HCT116 (cell line): ENCODE results near the gene SPEF2. TPM values are rescaled to one million over a fixed set of nuclear protein-coding genes. Genes with fewer than 3 reads are reported as not detected.

Experiments used
- ATAC-seq: fragments of 200-7000 bp; cut with Tn5 transposase; 2 replicates; pipeline ENCODE4 v1.9.1; 2020; ENCODE audit warnings: mild to moderate bottlenecking, moderate library complexity
- BruUV-seq: library from RNA; stranded (reverse); fragments of 400-500 nt; replicated peaks from 2 replicates; lab custom pipeline; 2021; lab: Mats Ljungman, UMichigan
- CTCF ChIA-PET: fragments of 300-600 bp; sonication (Branson Sonifier 250); formaldehyde crosslinking; loops from one replicate; lab custom pipeline; 2021; ENCODE audit warnings: antibody characterized with exemption; lab: Charles Lee
- POLR2A ChIA-PET: fragments of 300-600, 350-600 bp; sonication (Branson Sonifier 250); formaldehyde crosslinking; loops from one replicate; lab custom pipeline; 2021; ENCODE audit warnings: antibody characterized with exemption; lab: Charles Lee
- RAD21 ChIA-PET, 2 experiments: fragments of 300-600 bp; sonication (Branson Sonifier 250); formaldehyde crosslinking; loops; one replicate each; lab custom pipeline; 2023; ENCODE audit warnings: low total read pairs in 2 of 2; ENCODE audit not compliant: uncharacterized antibody in 2 of 2, unreplicated experiment in 2 of 2, low non-redundant PET in 1 of 2; lab: Charles Lee
- DNase-seq: peaks from one replicate; pipeline ENCODE4 v3.0.0-alpha.2; 2010; ENCODE audit warnings: low read depth, low spot score
- H2AFZ ChIP-seq: fragments of 200-600 bp; shearing (Covaris generic), sonication (generic); 2 replicates; pipeline ENCODE4 v1.6.1; 2017; ENCODE audit warnings: low read depth, mixed run types, mixed read lengths, antibody characterized with exemption, low read length; ENCODE audit not compliant: poor library complexity, severe bottlenecking
- H3K27ac ChIP-seq: 2 replicates; pipeline ENCODE4 v1.5.1; 2012; ENCODE audit warnings: low read depth, low read length
- H3K27me3 ChIP-seq: fragments of 200-600 bp; sonication (generic); 2 replicates; pipeline ENCODE4 v1.6.1; 2016; ENCODE audit warnings: mixed run types, low read length, mixed read lengths; ENCODE audit not compliant: insufficient read depth
- H3K36me3 ChIP-seq, 2 experiments: fragments of 200-500 bp in 1 of 2; fragments of 200-600 bp in 1 of 2; sonication (Bioruptor generic) in 1 of 2; sonication (generic) in 1 of 2; 2 replicates each; pipeline versions ENCODE4 v1.5.1 to v1.6.1; 2014 to 2016; ENCODE audit warnings: low read length in 2 of 2, inconsistent platforms in 1 of 2, mixed read lengths in 1 of 2, mixed run types in 1 of 2; ENCODE audit not compliant: insufficient read depth in 2 of 2, control insufficient read depth in 1 of 2
- H3K4me1 ChIP-seq, 2 experiments: fragments of 200-600 bp in 1 of 2; sonication (generic) in 1 of 2; 2 replicates each; pipeline versions ENCODE4 v1.5.1 to v1.6.1; 2012 to 2017; ENCODE audit warnings: low read length in 2 of 2, inconsistent platforms in 1 of 2, mild to moderate bottlenecking in 1 of 2, mixed read lengths in 1 of 2, mixed run types in 1 of 2, moderate library complexity in 1 of 2; ENCODE audit not compliant: insufficient read depth in 2 of 2, control insufficient read depth in 1 of 2
- H3K4me2 ChIP-seq: fragments of 200-600 bp; sonication (generic); 2 replicates; pipeline ENCODE4 v1.6.1; 2017; ENCODE audit warnings: mixed run types, low read length, mixed read lengths
- H3K4me3 ChIP-seq, 2 experiments: fragments of 200-600 bp in 1 of 2; sonication (generic) in 1 of 2; replicated peaks in 1 of 2; 2 replicates each; pipeline ENCODE4 v1.5.1; 2011 to 2016; ENCODE audit warnings: low read length in 2 of 2, control low read depth in 1 of 2, low read depth in 1 of 2, mild to moderate bottlenecking in 1 of 2, mixed read lengths in 1 of 2, mixed run types in 1 of 2
- H3K79me2 ChIP-seq: fragments of 200-600 bp; sonication (generic); 2 replicates; pipeline ENCODE4 v1.6.1; 2017; ENCODE audit warnings: mild to moderate bottlenecking, mixed run types, low read length, moderate library complexity, mixed read lengths; ENCODE audit not compliant: insufficient read depth
- H3K9ac ChIP-seq: fragments of 200-600 bp; sonication (generic); 2 replicates; pipeline ENCODE4 v1.6.1; 2016; ENCODE audit warnings: low read length, mixed read lengths
- H3K9me2 ChIP-seq: fragments of 200-600 bp; sonication (generic), shearing (Covaris generic); 2 replicates; pipeline ENCODE4 v1.6.1; 2017; ENCODE audit warnings: mixed run types, mild to moderate bottlenecking, moderate library complexity; ENCODE audit not compliant: insufficient read depth
- H3K9me3 ChIP-seq, 2 experiments: fragments of 200-500 bp in 1 of 2; fragments of 200-600 bp in 1 of 2; sonication (Bioruptor generic) in 1 of 2; sonication (generic) in 1 of 2; 2 replicates each; pipeline ENCODE4 v1.6.1; 2014 to 2017; ENCODE audit warnings: low read length in 2 of 2, mixed read lengths in 2 of 2, inconsistent platforms in 1 of 2, low read depth in 1 of 2, mild to moderate bottlenecking in 1 of 2, mixed run types in 1 of 2, moderate library complexity in 1 of 2; ENCODE audit not compliant: control insufficient read depth in 1 of 2, insufficient read depth in 1 of 2
- H4K20me1 ChIP-seq: fragments of 200-600 bp; sonication (generic), shearing (Covaris generic); 2 replicates; pipeline ENCODE4 v1.6.1; 2017; ENCODE audit warnings: mixed run types, mild to moderate bottlenecking, moderate library complexity; ENCODE audit not compliant: insufficient read depth
- CBX3 ChIP-seq: IDR thresholded peaks from 2 replicates; pipeline ENCODE4 v1.6.1; 2012; ENCODE audit warnings: low read depth
- EGR1 ChIP-seq: IDR thresholded peaks from 2 replicates; pipeline ENCODE4 v1.6.1; 2012; ENCODE audit warnings: low read depth
- FOSL1 ChIP-seq: IDR thresholded peaks from 2 replicates; pipeline ENCODE4 v1.6.1; 2012; ENCODE audit warnings: low read depth
- MAX ChIP-seq: IDR thresholded peaks from 2 replicates; pipeline ENCODE4 v1.6.1; 2012
- SP1 ChIP-seq: IDR thresholded peaks from 2 replicates; pipeline ENCODE4 v1.6.1; 2012; ENCODE audit warnings: low read depth
- TCF7L2 ChIP-seq: IDR thresholded peaks from 2 replicates; pipeline ENCODE4 v1.7.0; 2011; ENCODE audit warnings: borderline replicate concordance, inconsistent platforms; ENCODE audit not compliant: insufficient read depth, insufficient read length; ENCODE audit errors: extremely low read depth
- ZFX ChIP-seq: fragments of 450-650 bp; IDR thresholded peaks from 2 replicates; pipeline ENCODE4 v1.6.1; 2017
- intact Hi-C: fragments of 100-400 bp; cut with micrococcal nuclease; formaldehyde crosslinking; loops from 2 replicates; pipeline ENCODE4 v1.10.0; 2022
- total RNA-seq: library from RNA; stranded (reverse); gene quantifications from one replicate; pipeline ENCODE4 v1.2.1, GENCODE V29; 2021; ENCODE audit not compliant: unreplicated experiment
- TF ChIP-seq, protein P1 (sequence below): IDR thresholded peaks from 2 replicates; pipeline ENCODE4 v1.6.1; 2011; ENCODE audit warnings: mild to moderate bottlenecking, low read length, moderate library complexity; ENCODE audit not compliant: insufficient replicate concordance; ENCODE audit errors: extremely low read depth
- TF ChIP-seq, protein P2 (sequence below): IDR thresholded peaks from 2 replicates; pipeline ENCODE4 v1.6.1; 2012

The SPEF2 gene
- total RNA-seq, 1 experiment from 2014 or later = 4.6 TPM

DNA sequence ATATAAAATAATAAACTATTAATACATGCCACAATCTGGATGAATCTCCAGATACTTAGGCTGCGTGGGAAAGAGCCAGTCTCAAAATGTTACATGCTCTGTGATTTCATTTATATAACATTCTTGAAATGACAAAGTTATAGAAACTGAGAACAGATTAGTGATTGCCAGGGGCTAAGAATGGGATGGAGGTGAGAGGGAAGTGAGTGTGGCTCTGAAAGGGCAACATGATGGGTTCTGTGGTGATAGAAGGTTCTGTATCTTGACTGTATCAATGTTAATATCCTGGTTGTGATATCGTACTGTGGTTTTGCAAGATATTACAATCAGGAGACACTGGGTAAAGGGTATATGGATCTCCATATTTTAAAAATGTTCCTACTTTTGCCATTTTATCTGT lies 50.7 kb downstream of the SPEF2 start:
- no peak overlapping the region for H3K4me3 ChIP-seq
- no peak for ATAC-seq
- no peaks in the 10 kb centered on the region for H3K9me2 ChIP-seq
- H4K20me1 ChIP-seq = no peaks in the 10 kb centered on the region
- H3K4me1 ChIP-seq = no peaks in the 10 kb centered on the region
- H3K9ac ChIP-seq = no peak overlapping the region
- RAD21 ChIA-PET = no interaction called here
- H2AFZ ChIP-seq = no peak overlapping the region
- TF ChIP-seq TCF7L2 = no peak
- TF ChIP-seq SP1 = no peak
- no peak for TF ChIP-seq CBX3
- TF ChIP-seq, protein P1, sequence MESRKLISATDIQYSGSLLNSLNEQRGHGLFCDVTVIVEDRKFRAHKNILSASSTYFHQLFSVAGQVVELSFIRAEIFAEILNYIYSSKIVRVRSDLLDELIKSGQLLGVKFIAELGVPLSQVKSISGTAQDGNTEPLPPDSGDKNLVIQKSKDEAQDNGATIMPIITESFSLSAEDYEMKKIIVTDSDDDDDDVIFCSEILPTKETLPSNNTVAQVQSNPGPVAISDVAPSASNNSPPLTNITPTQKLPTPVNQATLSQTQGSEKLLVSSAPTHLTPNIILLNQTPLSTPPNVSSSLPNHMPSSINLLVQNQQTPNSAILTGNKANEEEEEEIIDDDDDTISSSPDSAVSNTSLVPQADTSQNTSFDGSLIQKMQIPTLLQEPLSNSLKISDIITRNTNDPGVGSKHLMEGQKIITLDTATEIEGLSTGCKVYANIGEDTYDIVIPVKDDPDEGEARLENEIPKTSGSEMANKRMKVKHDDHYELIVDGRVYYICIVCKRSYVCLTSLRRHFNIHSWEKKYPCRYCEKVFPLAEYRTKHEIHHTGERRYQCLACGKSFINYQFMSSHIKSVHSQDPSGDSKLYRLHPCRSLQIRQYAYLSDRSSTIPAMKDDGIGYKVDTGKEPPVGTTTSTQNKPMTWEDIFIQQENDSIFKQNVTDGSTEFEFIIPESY = no peak
- no peak for TF ChIP-seq ZFX
- TF ChIP-seq EGR1 = no peak
- no peak for TF ChIP-seq MAX
- TF ChIP-seq, protein P2, sequence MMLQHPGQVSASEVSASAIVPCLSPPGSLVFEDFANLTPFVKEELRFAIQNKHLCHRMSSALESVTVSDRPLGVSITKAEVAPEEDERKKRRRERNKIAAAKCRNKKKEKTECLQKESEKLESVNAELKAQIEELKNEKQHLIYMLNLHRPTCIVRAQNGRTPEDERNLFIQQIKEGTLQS = no peak
- TF ChIP-seq FOSL1 = no peak
- TF ChIP-seq, all 23 proteins: peak for 0
- H3K27me3 ChIP-seq = no peaks in the 10 kb centered on the region
- BruUV-seq = no TSS peak
- H3K27ac ChIP-seq = no peak overlapping the region
- no peaks in the 10 kb centered on the region for H3K36me3 ChIP-seq
- ChIA-PET POLR2A (no interaction called here), CTCF (no interaction called here)
- intact Hi-C loops = no loop called here
- H3K79me2 ChIP-seq = no peaks in the 10 kb centered on the region
- H3K9me3 ChIP-seq = no peaks in the 10 kb centered on the region
- H3K4me2 ChIP-seq = no peak overlapping the region
- no peak for DNase-seq
